HG02759 (cell line): ENCODE measurements around the gene METAP1D.

Experiments used
- ATAC-seq: cut with Tn5 transposase; IDR thresholded peaks from one replicate; pipeline ENCODE4 v1.9.1; 2021; ENCODE audit warnings: mild to moderate bottlenecking, moderate library complexity; ENCODE audit not compliant: unreplicated experiment

METAP1D gene

DNA sequence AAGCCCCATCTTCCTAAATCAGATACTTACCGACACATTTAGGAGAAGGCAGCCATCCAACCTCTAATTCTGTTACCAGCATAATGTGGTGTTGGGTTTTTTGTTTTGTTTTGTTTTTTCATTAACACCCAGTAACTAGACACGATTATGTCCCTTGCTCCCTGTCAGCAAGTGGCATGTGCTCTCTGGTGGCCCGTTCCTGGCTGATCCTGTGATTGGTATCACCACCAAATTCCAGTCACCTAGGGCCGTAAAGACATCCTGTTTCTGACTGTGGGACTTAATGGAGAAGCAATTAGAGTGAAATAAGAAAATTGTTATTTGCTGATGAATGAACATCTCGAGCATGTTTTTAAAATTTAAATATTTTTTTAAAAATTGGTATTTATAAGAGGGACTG, 79.7 kb downstream of the METAP1D start:
- no peak for ATAC-seq

DNA sequence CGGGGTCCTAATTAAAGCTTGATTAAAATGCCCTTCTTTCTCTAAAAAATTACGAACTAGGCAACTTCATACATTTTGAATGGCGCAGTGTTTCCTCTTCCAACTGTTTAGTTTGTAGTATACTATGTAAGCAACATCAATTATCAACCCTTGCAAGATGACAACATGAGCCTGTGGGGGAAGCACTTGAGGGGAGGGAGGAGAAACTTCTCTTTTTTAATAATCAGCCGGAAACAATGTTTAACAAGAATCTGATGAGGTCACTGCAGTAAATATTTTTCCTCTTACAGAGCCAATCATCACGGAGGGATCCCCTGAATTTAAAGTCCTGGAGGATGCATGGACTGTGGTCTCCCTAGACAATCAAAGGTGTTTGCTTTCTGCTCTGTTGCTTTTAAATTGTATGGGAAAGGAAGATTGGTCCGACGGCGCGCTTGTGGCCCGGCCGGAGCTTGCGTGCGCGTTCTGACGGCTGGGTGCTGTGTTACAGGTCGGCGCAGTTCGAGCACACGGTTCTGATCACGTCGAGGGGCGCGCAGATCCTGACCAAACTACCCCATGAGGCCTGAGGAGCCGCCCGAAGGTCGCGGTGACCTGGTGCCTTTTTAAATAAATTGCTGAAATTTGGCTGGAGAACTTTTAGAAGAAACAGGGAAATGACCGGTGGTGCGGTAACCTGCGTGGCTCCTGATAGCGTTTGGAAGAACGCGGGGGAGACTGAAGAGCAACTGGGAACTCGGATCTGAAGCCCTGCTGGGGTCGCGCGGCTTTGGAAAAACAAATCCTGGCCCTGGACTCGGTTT, 80.3 kb downstream of the METAP1D start:
- ATAC-seq = no peak

DNA sequence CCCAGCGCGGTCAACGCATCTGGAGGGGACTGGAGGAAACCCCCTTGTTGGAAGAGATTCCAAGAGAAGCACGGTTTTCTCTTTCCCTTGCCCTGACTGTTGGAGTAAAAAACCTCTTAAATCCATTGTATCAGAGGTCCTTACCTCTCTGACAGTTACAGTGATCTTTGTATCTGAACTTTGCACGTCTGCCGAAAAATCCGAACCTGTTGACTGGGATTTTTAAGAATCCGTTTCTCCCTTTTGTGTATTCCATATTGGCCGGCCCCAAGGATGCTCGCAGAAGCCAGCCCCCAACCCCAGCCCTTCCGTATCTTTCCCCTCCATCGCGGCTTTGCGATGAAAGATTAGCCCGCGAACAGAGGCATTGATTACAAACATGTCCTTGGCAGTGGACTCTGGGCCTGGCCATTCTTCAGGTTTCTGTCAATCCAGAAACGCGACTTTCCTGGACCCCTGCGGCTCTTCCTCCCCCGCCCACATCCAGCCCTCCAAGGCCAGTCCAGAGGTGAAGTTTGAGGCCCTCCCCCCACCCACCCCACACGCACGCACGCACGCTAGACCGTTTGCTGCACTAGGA, 81.0 kb downstream of the METAP1D start:
- no peak for ATAC-seq

DNA sequence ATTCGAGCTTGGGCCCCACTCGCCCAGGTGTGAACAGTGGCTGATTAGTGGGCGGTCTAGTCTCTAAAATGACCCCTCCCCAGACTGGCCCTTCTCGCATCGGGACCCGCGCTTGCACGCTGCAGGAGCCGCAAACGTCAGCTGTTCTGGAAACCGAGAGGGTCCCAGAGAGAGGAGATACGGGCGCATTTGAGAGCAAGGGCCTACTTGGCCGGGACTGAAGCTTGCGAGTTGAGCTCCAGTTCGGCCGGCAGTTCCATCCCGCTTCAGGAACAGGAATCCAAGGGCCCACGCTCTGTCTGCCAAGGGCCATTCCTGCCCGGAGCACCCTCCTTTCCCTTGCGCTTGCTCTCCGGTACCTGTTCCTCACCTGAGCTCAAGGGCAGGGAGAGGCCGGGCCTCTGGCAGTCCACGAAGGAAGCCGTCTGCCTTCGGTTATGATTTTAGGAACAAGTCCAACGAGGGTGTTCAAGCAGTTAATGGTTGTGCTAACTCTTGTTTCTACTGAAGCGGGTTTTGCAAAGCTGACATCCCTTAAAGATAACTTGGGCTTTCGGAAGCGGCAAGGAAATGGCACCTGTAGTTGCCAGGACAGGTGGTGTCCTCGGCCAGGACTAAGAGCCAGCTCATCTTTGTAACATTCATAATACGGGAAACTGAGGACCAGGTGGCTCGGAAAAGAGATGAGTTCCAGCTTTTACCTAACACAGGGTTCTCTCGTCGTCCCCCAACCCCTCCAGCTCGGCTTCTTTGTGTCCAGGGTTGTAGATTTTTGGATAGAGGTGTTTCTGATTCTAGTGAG, 81.7 kb downstream of the METAP1D start:
- no peak for ATAC-seq

DNA sequence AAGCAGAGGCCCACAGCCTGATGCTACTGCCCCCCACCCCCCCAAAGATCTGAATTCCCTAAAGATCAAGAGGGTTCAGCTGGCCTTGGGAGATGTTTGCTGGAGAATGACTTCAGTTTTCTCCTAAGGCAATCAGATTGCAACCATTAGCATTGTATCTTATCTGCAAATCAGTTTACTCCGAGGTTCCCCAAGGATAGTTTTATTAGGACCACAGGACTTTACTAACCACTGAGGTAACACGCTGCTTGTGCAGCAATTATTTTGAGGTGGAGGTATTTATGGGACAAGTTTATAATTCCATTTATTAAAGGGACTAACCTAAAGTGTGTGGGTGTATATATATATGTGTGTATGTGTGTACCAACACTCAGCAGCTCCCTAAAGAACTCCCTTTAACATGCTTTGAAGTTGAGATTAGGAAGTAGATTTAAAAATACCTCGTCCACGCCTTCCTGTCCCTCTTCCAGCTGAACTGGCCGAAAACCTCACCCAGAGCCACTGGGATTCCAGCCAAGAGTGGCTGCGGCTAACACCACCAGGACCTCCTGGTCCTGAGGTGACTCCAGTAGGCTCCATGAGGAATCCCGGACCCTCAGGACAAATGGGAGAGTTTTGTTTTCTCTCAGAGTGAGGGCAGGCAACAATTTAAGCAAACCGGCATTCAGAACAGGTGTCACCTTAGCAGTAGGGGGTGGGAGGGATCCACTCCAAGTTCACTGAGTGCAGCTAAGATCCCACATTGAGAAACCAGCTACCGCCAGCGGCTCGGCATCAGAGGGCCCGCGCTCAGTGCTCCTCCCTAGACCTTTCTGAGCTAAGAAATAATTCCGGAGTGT, 82.6 kb downstream of the METAP1D start:
- ATAC-seq = no peak

DNA sequence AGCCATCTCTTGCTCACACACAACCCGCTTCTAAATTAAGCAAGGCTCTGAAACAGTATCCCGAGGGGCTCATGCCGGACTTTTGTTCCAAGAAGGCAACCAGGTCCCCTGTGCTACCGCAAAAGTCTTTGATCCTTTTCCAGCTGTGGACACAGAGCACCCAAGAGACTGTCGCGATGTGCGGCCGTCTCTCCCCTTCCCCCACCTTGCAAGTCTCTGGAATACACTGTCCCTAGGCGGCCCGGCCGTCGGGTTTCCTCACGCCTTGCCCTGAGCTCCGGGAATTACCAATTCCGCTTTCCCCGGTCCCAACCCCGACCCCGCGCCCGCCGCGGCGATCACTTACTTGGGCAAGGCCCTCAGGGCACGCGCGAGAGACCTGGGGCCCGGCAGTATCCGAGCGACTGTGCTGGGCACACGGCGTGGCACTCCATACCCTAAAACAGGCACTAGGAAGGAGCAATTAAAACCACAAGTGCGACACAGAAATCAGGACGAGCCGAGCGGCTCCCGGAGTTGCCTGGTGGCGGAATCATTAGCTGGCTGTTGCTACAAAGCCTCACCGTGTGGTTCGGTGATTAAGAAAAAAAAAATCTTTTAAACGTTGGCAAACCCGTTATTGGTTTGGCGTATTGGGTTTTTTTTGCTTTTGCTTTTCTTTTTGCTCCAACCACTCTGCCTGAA, 83.3 kb downstream of the METAP1D start:
- ATAC-seq = no peak

DNA sequence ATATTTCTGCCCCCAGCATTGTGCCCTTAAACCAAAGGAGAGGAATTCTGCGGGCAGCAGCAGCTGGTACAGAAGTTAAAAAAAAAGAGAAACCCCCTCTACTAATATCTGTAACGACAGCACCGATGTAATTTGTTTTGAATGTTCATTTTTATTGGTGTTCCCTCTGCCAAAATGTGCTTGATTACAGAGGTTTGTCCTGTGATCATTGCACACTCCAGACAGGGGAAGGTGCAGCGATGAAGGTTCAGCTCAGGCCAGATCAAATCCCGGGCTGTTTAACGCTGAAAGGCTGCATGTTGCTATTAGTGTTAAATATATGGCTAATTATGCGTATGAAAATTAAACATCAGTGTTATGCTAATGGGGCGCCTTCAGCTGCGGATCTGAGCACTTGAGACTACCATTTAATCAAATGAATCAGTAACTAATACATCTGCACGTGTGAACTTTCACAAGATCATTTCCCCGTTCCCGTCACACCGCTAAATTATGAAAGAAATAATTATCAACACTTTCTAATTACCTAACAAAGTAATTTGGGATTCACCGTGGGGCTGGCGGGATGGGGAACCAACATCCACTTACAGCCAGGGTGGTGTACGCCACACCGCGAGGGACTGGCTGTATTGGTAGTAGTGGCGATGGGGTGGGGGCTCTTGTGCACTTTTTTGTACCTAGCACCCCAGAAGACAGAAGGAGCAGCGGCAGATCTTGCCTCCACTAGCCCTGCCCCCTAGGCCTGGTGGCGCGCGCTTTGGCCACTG, 84.1 kb downstream of the METAP1D start:
- no peak for ATAC-seq

DNA sequence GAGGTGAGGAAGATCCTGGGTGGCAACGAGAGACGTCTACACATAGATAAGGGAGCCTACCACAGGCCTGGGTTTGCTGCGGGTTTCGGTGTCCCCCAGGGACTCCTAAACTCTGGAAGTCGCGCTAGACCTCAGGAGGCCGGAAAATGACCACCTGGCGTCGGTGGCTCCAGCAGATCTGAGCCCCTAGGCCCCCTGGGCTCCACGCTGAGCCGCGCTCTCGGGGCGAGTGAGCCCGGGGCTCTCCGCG, 84.6 kb downstream of the METAP1D start:
- no peak for ATAC-seq

DNA sequence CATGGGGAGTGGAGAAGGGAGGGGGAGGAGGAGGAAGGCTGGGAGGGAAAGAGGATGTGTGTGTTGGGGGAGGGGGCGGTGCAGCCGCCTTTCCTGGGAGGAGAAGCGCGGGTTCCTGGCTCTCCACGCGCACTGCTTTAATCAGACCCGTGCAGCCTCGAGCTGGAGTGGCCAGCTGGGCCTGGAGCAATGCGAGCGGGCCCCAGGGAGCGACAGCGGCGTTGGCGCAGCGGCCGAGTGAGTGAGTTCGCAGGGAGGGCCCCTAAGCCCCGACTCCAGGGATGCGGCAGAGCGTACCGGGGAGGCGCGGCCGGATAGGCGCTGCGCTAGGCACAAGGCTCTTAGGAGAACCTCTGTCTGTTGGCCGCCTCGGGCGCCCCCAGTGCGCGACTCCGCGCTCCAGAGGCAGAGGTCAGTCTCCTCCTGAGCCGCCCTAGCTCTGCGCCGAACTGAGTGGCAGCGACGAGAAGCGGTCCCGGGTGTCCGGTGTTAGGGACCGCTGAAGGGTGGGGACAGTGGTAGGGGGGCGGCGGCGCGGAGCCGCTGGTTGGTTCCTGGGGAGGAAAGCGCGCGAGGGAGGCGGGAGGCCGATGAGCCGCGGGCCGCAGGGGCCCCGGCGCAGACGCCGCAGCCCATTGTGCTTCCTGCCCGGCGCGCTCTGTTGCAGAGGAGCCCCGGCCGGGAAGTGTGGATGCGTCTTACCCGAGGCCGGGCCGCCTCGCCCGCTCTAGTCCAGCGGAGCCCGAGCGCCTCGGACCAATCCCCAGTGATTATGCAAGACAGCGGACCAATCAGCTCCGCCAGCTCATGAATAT, 85.1 kb downstream of the METAP1D start:
- ATAC-seq = peak; percentile 92

DNA sequence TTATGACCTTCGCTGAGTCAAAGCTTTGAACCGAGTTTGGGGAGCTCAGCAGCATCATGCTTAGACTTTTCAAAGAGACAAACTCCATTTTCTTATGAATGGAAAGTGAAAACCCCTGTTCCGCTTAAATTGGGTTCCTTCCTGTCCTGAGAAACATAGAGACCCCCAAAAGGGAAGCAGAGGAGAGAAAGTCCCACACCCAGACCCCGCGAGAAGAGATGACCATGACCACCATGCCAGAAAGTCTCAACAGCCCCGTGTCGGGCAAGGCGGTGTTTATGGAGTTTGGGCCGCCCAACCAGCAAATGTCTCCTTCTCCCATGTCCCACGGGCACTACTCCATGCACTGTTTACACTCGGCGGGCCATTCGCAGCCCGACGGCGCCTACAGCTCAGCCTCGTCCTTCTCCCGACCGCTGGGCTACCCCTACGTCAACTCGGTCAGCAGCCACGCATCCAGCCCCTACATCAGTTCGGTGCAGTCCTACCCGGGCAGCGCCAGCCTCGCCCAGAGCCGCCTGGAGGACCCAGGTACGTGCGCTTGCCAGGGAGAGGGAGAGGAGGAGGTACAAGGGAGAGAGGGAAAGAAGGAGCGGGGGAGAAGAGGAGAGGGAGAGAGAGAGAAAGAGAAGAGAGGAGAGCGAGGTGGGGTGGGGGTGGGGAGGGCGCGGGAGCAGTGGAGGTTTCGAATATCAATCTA, 85.9 kb downstream of the METAP1D start, which contains the start of gene DLX1:
DLX1 (plus strand) TSS at position 48 of the 700 bp plus-strand sequence; CDS start at position 219, 171 bp downstream.
- peak; percentile 19 for ATAC-seq

DNA sequence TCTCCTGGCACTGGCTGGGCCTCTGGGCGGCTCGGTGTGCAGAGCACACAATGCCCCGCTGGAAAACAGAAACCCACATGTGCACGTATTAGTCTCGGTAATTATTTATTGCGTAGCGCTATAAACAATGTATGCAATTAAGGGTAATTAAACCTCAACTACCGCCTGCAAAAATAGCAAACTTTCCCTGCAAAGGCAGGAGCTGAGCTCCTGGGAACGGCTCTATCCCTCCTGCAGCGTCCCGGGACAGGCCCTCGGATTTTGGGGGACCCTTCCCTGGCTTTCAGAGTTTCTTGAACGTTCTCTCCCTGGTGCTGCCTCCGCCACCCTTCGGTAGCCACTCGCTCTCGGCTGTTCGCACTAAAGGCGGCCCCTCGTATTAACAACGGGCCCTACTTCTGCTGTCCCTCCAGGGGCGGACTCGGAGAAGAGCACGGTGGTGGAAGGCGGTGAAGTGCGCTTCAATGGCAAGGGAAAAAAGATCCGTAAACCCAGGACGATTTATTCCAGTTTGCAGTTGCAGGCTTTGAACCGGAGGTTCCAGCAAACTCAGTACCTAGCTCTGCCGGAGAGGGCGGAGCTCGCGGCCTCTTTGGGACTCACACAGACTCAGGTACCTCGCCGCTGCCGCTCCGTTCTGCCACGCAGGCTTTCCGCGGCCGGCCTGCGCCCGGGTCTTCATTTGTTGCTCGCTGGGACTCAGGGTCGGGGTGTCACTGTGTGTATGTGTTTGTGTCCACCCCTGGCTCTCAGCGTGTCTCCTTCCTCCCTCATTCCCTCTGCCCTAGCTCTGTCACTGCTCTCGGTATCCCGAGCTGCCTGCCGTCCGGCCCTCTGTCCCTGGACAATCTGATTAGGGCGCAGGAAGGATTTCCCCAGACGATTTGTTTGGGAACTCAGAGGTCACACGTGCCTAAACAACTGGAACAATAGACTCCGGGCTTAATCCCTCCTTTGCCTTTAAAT, 86.8 kb downstream of the METAP1D start:
- no peak for ATAC-seq

DNA sequence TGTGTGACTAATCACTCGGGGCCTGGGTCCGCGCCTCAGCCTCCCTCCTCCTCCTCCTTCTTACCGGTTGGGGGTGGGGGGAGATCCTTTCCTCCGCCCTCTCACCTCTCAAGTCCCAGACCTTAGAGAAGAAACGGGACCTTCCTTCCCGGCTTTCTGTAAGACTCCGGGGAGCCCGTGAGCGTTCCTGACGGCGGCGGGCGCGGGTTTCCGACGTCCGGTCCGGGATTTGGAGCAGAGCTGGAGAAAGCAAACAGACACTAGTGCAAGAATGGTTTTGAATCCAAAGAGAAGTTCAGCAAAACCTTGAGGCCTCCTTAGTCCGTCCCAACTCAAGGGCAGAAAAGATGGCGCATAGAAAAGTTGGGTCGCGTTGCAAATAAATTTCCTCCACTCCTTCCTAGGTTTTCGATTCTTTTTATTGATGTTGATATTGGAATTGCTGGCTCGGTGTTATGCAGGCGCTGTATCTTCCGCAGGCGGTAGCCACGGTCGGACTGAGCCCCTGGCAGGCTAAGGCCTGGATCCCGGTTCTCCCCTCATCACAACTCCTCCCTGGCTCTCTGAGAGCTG, 87.5 kb downstream of the METAP1D start:
- no peak for ATAC-seq

DNA sequence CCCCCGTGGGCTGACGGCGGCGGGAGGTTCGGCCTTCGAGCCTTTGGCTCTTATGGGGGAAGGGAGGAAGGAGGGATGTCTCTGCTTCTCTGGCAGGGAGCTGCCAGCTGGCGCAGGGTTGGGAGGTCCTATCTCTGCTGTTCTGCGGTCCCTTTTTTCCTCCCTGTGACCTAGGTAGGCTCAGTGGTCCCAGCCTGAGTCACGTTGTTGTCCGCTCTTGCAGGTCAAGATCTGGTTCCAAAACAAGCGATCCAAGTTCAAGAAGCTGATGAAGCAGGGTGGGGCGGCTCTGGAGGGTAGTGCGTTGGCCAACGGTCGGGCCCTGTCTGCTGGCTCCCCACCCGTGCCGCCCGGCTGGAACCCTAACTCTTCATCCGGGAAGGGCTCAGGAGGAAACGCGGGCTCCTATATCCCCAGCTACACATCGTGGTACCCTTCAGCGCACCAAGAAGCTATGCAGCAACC, 88.1 kb downstream of the METAP1D start:
- no peak for ATAC-seq

DNA sequence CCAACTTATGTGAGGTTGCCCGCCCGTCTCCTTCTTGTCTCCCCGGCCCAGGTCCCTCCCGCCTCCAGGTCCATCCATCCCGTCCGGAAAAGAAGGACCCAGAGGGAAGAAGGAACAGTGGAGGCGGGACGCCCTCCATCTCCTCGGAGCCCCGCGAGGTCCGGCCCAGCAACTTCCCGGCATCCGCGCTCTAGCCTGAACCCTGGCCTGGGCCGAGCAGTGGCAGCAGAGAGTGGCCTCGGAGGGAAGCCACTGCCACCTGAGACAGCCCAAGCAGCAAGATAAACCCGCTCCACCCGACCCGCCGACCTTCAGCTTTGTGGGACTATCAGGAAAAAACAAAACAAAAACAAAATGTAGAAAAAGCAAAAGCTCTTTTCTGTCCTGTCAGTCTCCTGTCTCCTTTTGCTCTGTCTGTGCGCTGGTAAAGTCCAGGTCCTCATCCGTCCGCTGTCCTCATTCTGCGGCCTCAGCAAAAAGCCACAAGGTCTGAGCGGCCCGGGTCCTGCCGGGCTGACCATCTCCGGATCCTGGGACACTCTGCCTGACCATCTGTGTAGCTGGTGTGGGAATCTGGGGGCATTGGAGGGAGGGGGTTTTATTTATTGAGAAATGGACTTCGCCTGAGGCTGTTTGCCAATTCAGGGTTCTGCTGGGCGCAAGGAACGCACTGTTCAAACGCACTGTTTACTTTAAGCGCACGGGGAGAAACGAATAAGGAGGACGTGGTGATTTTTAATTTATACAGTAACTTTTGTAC, 88.7 kb downstream of the METAP1D start:
- ATAC-seq = no peak

DNA sequence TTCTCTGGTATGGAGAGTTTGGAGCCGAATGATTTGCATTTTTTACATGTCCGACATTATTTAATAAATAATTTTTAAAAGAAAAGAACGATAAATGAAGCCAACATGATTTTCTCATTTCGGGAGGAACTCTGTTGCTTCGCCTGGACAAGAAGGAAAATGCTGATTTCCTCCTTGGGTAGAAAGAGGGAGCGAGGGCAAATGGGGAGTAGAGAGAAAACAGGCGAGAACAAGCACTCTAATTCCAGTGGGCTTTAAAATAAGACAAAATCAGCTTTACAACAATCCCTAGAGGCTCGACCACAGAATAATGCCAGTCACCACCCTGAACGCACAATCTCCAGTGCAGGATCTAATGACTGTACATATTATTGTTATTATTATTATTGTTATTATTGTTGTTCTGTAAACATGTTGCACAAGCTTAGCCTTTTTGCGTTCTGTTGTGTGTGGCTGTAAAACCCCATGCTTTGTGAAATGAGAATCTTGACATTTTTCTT, 89.3 kb downstream of the METAP1D start:
- ATAC-seq = no peak

DNA sequence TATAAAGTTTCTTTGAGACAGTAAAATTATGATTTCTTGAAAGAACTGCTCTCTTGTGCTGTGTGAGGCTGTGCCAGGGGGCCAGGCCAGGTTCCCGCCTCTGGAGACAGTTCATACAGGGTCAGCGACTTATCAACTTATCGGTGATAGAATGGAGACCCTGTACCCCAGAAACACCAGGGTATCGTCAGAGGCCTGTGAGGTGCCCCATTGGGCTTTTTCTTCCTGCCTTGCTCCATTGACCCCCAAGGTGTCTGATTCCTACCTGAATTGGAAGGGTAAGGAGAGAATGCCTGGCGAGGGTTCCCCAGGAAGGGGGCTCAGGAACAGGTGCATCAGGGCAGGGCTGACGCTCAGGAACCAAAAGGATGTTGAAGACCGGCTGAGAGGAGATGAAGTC, 89.9 kb downstream of the METAP1D start:
- no peak for ATAC-seq
